HPDE6-E6E7 (cell line): ENCODE measurements around the gene SNTG2.

Source experiments
- DNase-seq: peaks from one replicate; pipeline ENCODE4 v3.0.0; 2011; ENCODE audit warnings: missing footprints; ENCODE audit errors: extremely low spot score

SNTG2 gene

GRCh38 chr2:1147873-1148612, 197.4 kb downstream of the SNTG2 start:
- DNase-seq: no peak

GRCh38 chr2:1150724-1151511, 200.3 kb downstream of the SNTG2 start:
- DNase-seq: no peak

GRCh38 chr2:1152375-1152774, 201.7 kb downstream of the SNTG2 start:
- DNase-seq: no peak

- DNase-seq: no peak
Measured at GRCh38 chr2:1153920-1154319, 203.3 kb downstream of the SNTG2 start.

GRCh38 chr2:1154710-1155594, 204.3 kb downstream of the SNTG2 start:
- no peak for DNase-seq

- DNase-seq: no peak
Measured at GRCh38 chr2:1156059-1156458, 205.4 kb downstream of the SNTG2 start.

- DNase-seq: no peak
Measured at GRCh38 chr2:1156531-1156930, 205.9 kb downstream of the SNTG2 start.

- no peak for DNase-seq
Measured at GRCh38 chr2:1157107-1157506, 206.5 kb downstream of the SNTG2 start.

GRCh38 chr2:1159013-1159412, 208.4 kb downstream of the SNTG2 start:
- DNase-seq: no peak

- DNase-seq: no peak
Measured at GRCh38 chr2:1162246-1162645, 211.6 kb downstream of the SNTG2 start.

- no peak for DNase-seq
Measured at GRCh38 chr2:1162768-1163584, 212.3 kb downstream of the SNTG2 start.

- no peak for DNase-seq
Measured at GRCh38 chr2:1166976-1167375, 216.3 kb downstream of the SNTG2 start.

- no peak for DNase-seq
Measured at GRCh38 chr2:1168846-1169245, 218.2 kb downstream of the SNTG2 start.

- DNase-seq: no peak
Measured at GRCh38 chr2:1169291-1169949, 218.8 kb downstream of the SNTG2 start.

GRCh38 chr2:1170241-1170640, 219.6 kb downstream of the SNTG2 start:
- no peak for DNase-seq

- DNase-seq: no peak
Measured at GRCh38 chr2:1170711-1171110, 220.1 kb downstream of the SNTG2 start.

- DNase-seq: no peak
Measured at GRCh38 chr2:1173528-1173927, 222.9 kb downstream of the SNTG2 start.

GRCh38 chr2:1181893-1182292, 231.2 kb downstream of the SNTG2 start:
- DNase-seq: no peak

GRCh38 chr2:1183300-1183699, 232.7 kb downstream of the SNTG2 start:
- no peak for DNase-seq

- no peak for DNase-seq
Measured at GRCh38 chr2:1186421-1186820, 235.8 kb downstream of the SNTG2 start.

- DNase-seq: no peak
Measured at GRCh38 chr2:1187189-1187588, 236.5 kb downstream of the SNTG2 start.
